Stimulated activated naive B cell treated with anti-CD40 and anti-IgM and Interleukin-4, amounts not matched to agents 10 μg/mL and 1 μg/mL and 100 μg/mL, for 72 hours (primary cell): Measurements from ENCODE around the gene KRTAP5-4.

ENCODE experiments used
- ATAC-seq, 2 donors: fragments of 150-1000 bp; cut with Tn5 transposase; replicated peaks; 2 replicates each; pipeline ENCODE4 v1.10.0; 2021; ENCODE audit warnings: moderate library complexity in 1 of 2
- DNase-seq: peaks from one replicate; pipeline ENCODE4 v3.0.0; 2021
- H3K27ac Mint-ChIP-seq: one replicate; pipeline ENCODE4 v1.8.0; 2022; ENCODE audit warnings: mild to moderate bottlenecking, mixed read lengths
- H3K27me3 Mint-ChIP-seq, 2 donors: one replicate each; pipeline ENCODE4 v1.8.0; 2022; ENCODE audit warnings: mixed read lengths in 2 of 2
- H3K36me3 Mint-ChIP-seq, 2 donors: one replicate each; pipeline ENCODE4 v1.8.0; 2022; ENCODE audit warnings: mixed read lengths in 2 of 2, mild to moderate bottlenecking in 1 of 2
- H3K4me1 Mint-ChIP-seq, 2 donors: one replicate each; pipeline ENCODE4 v1.8.0; 2022; ENCODE audit warnings: mixed read lengths in 2 of 2, mild to moderate bottlenecking in 1 of 2
- H3K4me3 Mint-ChIP-seq, 2 donors: one replicate each; pipeline ENCODE4 v1.8.0; 2022; ENCODE audit warnings: mild to moderate bottlenecking in 2 of 2, mixed read lengths in 2 of 2, moderate library complexity in 1 of 2
- H3K9me3 Mint-ChIP-seq, 2 donors: one replicate each; pipeline ENCODE4 v1.8.0; 2022; ENCODE audit warnings: mixed read lengths in 2 of 2, mild to moderate bottlenecking in 1 of 2

KRTAP5-4 gene

DNA sequence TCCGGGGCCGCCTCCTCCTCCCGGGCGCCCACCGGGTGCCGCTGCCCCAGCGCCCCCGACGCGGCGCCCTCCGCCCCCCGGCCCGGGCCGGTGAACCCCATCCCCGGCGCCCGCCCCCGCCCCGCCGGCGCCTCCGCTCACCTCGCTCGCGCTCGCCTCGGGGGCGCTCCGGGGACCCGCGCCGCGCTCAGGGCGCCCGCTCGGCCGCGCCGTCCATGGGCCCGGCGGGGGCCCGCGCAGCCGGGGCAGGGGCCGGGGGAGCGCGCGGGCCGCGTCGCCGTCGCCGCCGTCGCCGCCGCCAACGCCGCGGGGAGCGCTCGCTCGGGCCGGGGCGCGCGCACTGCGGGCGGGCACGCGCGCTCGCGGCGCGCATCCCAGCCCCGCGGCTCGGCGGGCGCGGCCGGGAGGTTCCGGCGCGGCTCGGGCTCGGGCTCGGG, 50.2 kb downstream of the KRTAP5-4 start:
- Mint-ChIP-seq H3K27ac (no peak overlapping the region), H3K36me3 (no peaks in the 10 kb centered on the region), H3K9me3 (no peaks in the 10 kb centered on the region), H3K27me3 (peaks cover 47 to 68% of the 10 kb centered on the region in 2 donors), H3K4me3 (no peak overlapping the region), H3K4me1 (peaks cover 13 to 29% of the 10 kb centered on the region in 2 donors)
- ATAC-seq (no peak), DNase-seq (no peak)
